ENCODE measurements around the gene ZXDA. TPM values are rescaled to one million over a fixed set of nuclear protein-coding genes. Genes with fewer than 3 reads are reported as not detected.
"Not testable (repeated sequence)": the region's sequence is repeated elsewhere in the genome, so short reads cannot be mapped to it uniquely, and the experiment has no call there.

The ZXDA gene
- total RNA-seq (7.4 and 7.6 TPM in 2 replicates), polyA plus RNA-seq (1.6 and 1.8 TPM in 2 replicates), polyA minus RNA-seq (ENCODE audit: low replicate concordance) (4.8 and 5.0 TPM in 2 replicates)
- polyA plus RNA-seq (2012), result 1.4 and 1.6 TPM in 2 replicates

- Histone ChIP-seq H3K4me2 (ENCODE audit: extremely low read depth, insufficient read depth, low read length) (peak within 1 kb of the TSS; percentile 68), H3K9ac (ENCODE audit: insufficient read depth, low read length) (peak within 1 kb of the TSS; percentile 59), H2AFZ (ENCODE audit: low read length) (peak within 1 kb of the TSS; percentile 33), H3K27ac (ENCODE audit: insufficient read depth, low read length) (peak within 1 kb of the TSS; percentile 69), H3K4me3 (replicated peaks in 1 of 4; ENCODE audit: control extremely low read depth in 1 of 4, insufficient read depth in 1 of 4, low read depth in 3 of 4, low read length in 4 of 4) (peak within 1 kb of the TSS; percentile 26 to 69 (median 39))
- not testable (repeated sequence) for H3K9me3 ChIP-seq (ENCODE audit: control insufficient read depth, insufficient read depth, low read depth, low read length); H3K27me3 ChIP-seq (ENCODE audit: control insufficient read depth, insufficient read depth, low read length); H3K79me2 ChIP-seq (ENCODE audit: control insufficient read depth, insufficient read depth, low read length); H3K36me3 ChIP-seq (ENCODE audit: control insufficient read depth, insufficient read depth, low read length); H4K20me1 ChIP-seq (ENCODE audit: control insufficient read depth, extremely low read depth, insufficient read depth, low read length); H3K4me1 ChIP-seq (ENCODE audit: control insufficient read depth, extremely low read depth, insufficient read depth, low read length)
- DNase-seq (ENCODE audit: low read depth in 2 of 2), result peak; percentile 12 to 36
Measured at GRCh38 chrX:57910287-57910912, at the start of gene ZXDA. Gene ZXDA, minus strand, starts transcription at chrX:57910458. Its CDS starts 38 bp downstream, at chrX:57910420.

- Histone ChIP-seq H2AFZ (ENCODE audit: low read length) (no peak overlapping the region), H3K27me3 (ENCODE audit: control insufficient read depth, insufficient read depth, low read length) (no peaks in the 10 kb centered on the region), H3K27ac (ENCODE audit: insufficient read depth, low read length) (no peak overlapping the region), H4K20me1 (ENCODE audit: control insufficient read depth, extremely low read depth, insufficient read depth, low read length) (no peaks in the 10 kb centered on the region), H3K36me3 (ENCODE audit: control insufficient read depth, insufficient read depth, low read length) (no peaks in the 10 kb centered on the region), H3K79me2 (ENCODE audit: control insufficient read depth, insufficient read depth, low read length) (no peaks in the 10 kb centered on the region), H3K4me1 (ENCODE audit: control insufficient read depth, extremely low read depth, insufficient read depth, low read length) (no peaks in the 10 kb centered on the region), H3K4me2 (ENCODE audit: extremely low read depth, insufficient read depth, low read length) (no peak overlapping the region), H3K9ac (ENCODE audit: insufficient read depth, low read length) (no peak overlapping the region), H3K4me3 (replicated peaks in 1 of 4; ENCODE audit: control extremely low read depth in 1 of 4, insufficient read depth in 1 of 4, low read depth in 3 of 4, low read length in 4 of 4) (no peak overlapping the region), H3K9me3 (ENCODE audit: control insufficient read depth, insufficient read depth, low read depth, low read length) (no peaks in the 10 kb centered on the region)
- no peak for TF ChIP-seq CTCF (conservative IDR thresholded peaks at IDR 0.05 in 1 of 2, IDR thresholded peaks at IDR 0.05 in 1 of 2; ENCODE audit: low read depth in 1 of 2, low read length in 2 of 2)
- no peak for TF ChIP-seq EZH2 (IDR thresholded peaks at IDR 0.05; ENCODE audit: low read length, missing control alignments)
- DNase-seq (ENCODE audit: low read depth in 2 of 2), result no peak
Measured at GRCh38 chrX:57952320-57952678, 42.0 kb upstream of the ZXDA start.

- H3K27ac ChIP-seq (ENCODE audit: insufficient read depth, low read length), result no peak overlapping the region
- no peaks in the 10 kb centered on the region for H3K79me2 ChIP-seq (ENCODE audit: control insufficient read depth, insufficient read depth, low read length)
- no peak overlapping the region for H3K4me2 ChIP-seq (ENCODE audit: extremely low read depth, insufficient read depth, low read length)
- no peak overlapping the region for H2AFZ ChIP-seq (ENCODE audit: low read length)
- H3K36me3 ChIP-seq (ENCODE audit: control insufficient read depth, insufficient read depth, low read length), result no peaks in the 10 kb centered on the region
- H3K4me3 ChIP-seq (replicated peaks in 1 of 4; ENCODE audit: control extremely low read depth in 1 of 4, insufficient read depth in 1 of 4, low read depth in 3 of 4, low read length in 4 of 4), result no peak overlapping the region
- H3K27me3 ChIP-seq (ENCODE audit: control insufficient read depth, insufficient read depth, low read length), result no peaks in the 10 kb centered on the region
- TF ChIP-seq CTCF (conservative IDR thresholded peaks at IDR 0.05 in 1 of 2, IDR thresholded peaks at IDR 0.05 in 1 of 2; ENCODE audit: low read depth in 1 of 2, low read length in 2 of 2) (no peak), EZH2 (IDR thresholded peaks at IDR 0.05; ENCODE audit: low read length, missing control alignments) (no peak)
- no peaks in the 10 kb centered on the region for H4K20me1 ChIP-seq (ENCODE audit: control insufficient read depth, extremely low read depth, insufficient read depth, low read length)
- H3K9ac ChIP-seq (ENCODE audit: insufficient read depth, low read length), result no peak overlapping the region
- DNase-seq (ENCODE audit: low read depth in 2 of 2), result no peak
- H3K4me1 ChIP-seq (ENCODE audit: control insufficient read depth, extremely low read depth, insufficient read depth, low read length), result no peaks in the 10 kb centered on the region
- H3K9me3 ChIP-seq (ENCODE audit: control insufficient read depth, insufficient read depth, low read depth, low read length), result no peaks in the 10 kb centered on the region
Measured at GRCh38 chrX:57951666-57952319, 41.5 kb upstream of the ZXDA start.
